Uterus (tissue), 4 donors: ENCODE results near the gene NEB. TPM values are rescaled to one million over a fixed set of nuclear protein-coding genes. Genes with fewer than 3 reads are reported as not detected.
"Not testable (repeated sequence)": the region's sequence is repeated elsewhere in the genome, so short reads cannot be mapped to it uniquely, and the experiment has no call there.

Source experiments
- DNase-seq, 2 donors: peaks; one replicate each; pipeline ENCODE4 v3.0.0-alpha.2; 2019 to 2020
- H3K27ac ChIP-seq, 2 donors: fragments of 200-600 bp; sonication (generic); 1 replicate in 1 of 2; 2 replicates in 1 of 2; pipeline ENCODE4 v1.5.1; 2016 to 2018
- H3K27me3 ChIP-seq, 2 donors: fragments of 200-600 bp; sonication (generic); one replicate each; pipeline ENCODE4 v1.5.1; 2018 to 2019; ENCODE audit warnings: control low read depth in 1 of 2
- H3K36me3 ChIP-seq, 2 donors: fragments of 200-600 bp; sonication (generic); one replicate each; pipeline ENCODE4 v1.5.1; 2019; ENCODE audit warnings: control low read depth in 1 of 2
- H3K4me1 ChIP-seq, 2 donors: fragments of 200-600 bp; sonication (generic); one replicate each; pipeline ENCODE4 v1.5.1; 2018 to 2019; ENCODE audit warnings: control low read depth in 1 of 2
- H3K4me3 ChIP-seq, 2 donors: fragments of 200-600 bp; sonication (generic); 1 replicate in 1 of 2; 2 replicates in 1 of 2; pipeline ENCODE4 v1.5.1; 2018 to 2019; ENCODE audit warnings: mild to moderate bottlenecking in 1 of 2
- H3K9me3 ChIP-seq, 2 donors: fragments of 200-600 bp; sonication (generic); one replicate each; pipeline ENCODE4 v1.5.1; 2019; ENCODE audit warnings: control low read depth in 1 of 2
- POLR2A ChIP-seq, 2 donors: fragments of 450-650 bp; IDR thresholded peaks; one replicate each; pipeline ENCODE4 v1.6.1; 2016; ENCODE audit warnings: antibody characterized with exemption in 2 of 2, mild to moderate bottlenecking in 1 of 2, moderate library complexity in 1 of 2
- intact Hi-C: fragments of 100-400 bp; cut with DNase I; formaldehyde crosslinking; loops from one replicate; pipeline ENCODE4 v1.15.1; 2023; ENCODE audit warnings: low total_unique reads
- total RNA-seq, 4 donors: library from RNA; depleted of rRNA in 3 of 4; stranded (reverse); fragments of >200 nt in 3 of 4; gene quantifications; one replicate each; pipeline versions ENCODE4 v1.1.0 to v1.2.4, GENCODE V29; 2014 to 2023
- TF ChIP-seq, protein P1 (sequence below), 4 experiments: fragments of 200-600 bp in 2 of 4; fragments of 450-650 bp in 2 of 4; sonication (generic) in 2 of 4; IDR thresholded peaks; one replicate each; pipeline ENCODE4 v1.5.1; 2016 to 2019; ENCODE audit warnings: antibody characterized with exemption in 4 of 4, mild to moderate bottlenecking in 2 of 4, moderate library complexity in 1 of 4
- donor health status: DM: yes; HTN: yes; CAD: no.

Gene NEB
- total RNA-seq, 4 donors from 2014 or later: under 0.01 to 2.2 (median 0.84) TPM

DNA sequence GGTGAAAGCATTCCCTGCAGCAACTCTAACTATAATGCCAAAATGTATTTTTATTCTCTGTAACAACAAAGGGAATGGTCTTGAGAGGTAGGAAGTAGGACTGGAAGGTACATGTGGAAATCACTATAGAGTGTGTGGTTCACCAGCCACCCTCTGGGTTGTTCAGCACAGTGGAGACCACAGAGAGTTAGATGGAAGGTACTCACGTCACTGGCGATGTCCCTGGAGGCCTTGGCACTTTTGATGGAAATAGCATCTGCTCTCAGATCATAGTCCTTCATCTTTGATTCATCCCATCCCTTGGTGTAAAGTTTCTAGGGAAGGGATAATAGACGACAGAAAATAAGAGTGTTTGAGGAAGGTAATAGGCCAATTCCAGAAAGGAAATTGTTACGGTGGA lies 124.0 kb downstream of the NEB start:
- H3K27me3 ChIP-seq: no peaks in the 10 kb centered on the region
- no peaks in the 10 kb centered on the region for H3K9me3 ChIP-seq
- no peak overlapping the region for H3K27ac ChIP-seq
- H3K36me3 ChIP-seq: no peaks in the 10 kb centered on the region
- intact Hi-C loops: no loop called here
- no peak overlapping the region for H3K4me3 ChIP-seq
- no peak for TF ChIP-seq POLR2A (IDR thresholded peaks at IDR 0.05)
- TF ChIP-seq, protein P1, sequence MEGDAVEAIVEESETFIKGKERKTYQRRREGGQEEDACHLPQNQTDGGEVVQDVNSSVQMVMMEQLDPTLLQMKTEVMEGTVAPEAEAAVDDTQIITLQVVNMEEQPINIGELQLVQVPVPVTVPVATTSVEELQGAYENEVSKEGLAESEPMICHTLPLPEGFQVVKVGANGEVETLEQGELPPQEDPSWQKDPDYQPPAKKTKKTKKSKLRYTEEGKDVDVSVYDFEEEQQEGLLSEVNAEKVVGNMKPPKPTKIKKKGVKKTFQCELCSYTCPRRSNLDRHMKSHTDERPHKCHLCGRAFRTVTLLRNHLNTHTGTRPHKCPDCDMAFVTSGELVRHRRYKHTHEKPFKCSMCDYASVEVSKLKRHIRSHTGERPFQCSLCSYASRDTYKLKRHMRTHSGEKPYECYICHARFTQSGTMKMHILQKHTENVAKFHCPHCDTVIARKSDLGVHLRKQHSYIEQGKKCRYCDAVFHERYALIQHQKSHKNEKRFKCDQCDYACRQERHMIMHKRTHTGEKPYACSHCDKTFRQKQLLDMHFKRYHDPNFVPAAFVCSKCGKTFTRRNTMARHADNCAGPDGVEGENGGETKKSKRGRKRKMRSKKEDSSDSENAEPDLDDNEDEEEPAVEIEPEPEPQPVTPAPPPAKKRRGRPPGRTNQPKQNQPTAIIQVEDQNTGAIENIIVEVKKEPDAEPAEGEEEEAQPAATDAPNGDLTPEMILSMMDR (IDR thresholded peaks at IDR 0.05): no peak
- H3K4me1 ChIP-seq: no peaks in the 10 kb centered on the region
- DNase-seq: no peak

DNA sequence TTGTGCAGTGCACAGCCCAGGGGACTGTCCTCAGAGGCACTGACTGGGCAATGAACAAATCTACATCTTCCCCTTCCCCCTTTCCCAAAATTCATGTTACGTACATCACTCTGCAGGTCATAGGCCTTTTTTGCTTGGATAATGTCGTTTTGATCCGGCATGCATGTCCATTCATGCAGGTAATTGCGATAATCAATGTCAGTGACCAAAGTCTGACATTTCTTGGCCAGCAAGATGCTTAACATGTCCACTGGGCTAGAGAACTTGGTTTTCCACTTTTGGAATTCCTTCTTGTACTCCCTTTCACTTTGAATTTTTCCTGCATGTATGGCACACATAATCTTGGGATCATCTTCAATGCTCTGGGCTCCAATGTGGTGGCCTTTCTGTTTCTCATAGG lies 124.6 kb downstream of the NEB start:
- intact Hi-C loops: no loop called here
- TF ChIP-seq, protein P1 (IDR thresholded peaks at IDR 0.05): no peak
- no peak for TF ChIP-seq POLR2A (IDR thresholded peaks at IDR 0.05)
- H3K36me3 ChIP-seq: no peaks in the 10 kb centered on the region
- no peaks in the 10 kb centered on the region for H3K27me3 ChIP-seq
- no peaks in the 10 kb centered on the region for H3K9me3 ChIP-seq
- H3K27ac ChIP-seq: no peak overlapping the region
- H3K4me1 ChIP-seq: no peaks in the 10 kb centered on the region
- no peak for DNase-seq
- H3K4me3 ChIP-seq: no peak overlapping the region

DNA sequence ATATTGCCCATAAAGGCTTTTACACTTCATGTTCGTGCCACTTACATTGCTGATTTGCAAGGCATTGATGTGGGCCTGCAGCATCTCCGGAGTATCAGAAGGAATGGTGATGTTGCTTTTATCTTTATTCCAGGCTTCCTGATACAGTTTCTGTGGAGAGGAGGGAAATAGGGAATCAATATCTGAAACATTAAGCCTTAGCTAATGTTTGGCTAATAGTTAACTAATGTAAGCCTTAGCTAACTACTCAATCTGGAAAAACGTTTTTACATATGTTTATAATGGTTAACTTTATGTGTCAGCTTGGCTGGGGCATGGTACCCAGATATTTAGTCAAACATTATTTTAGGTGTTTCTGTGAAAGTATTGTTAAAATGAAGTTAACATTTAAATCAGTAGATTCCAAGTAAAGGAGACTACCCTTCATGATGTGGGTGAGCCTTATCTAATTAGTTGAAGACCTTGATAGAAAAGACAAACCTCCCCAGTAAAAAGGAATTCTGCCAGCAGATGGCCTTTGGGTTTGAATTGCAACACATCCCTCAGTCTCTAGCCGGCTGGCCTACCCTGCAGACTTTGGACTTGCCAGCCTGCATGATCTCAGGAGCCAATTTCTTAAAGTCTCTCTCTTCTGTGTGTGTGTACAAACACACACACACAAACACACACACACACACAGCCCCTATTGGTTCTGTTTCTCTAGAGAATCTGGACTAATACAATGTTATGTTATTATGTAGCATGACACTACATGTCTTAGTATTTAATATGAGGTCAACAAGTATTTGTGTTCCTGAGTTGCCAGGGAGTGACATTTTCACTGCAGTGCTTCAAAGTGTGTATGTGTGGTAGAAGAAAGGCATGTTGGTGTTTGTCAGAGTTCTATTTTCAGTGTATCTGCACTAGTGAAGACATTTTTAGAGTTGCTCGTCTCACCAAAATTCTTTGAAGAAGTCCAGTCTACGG lies 126.5 kb downstream of the NEB start:
- intact Hi-C loops: not testable (repeated sequence)

DNA sequence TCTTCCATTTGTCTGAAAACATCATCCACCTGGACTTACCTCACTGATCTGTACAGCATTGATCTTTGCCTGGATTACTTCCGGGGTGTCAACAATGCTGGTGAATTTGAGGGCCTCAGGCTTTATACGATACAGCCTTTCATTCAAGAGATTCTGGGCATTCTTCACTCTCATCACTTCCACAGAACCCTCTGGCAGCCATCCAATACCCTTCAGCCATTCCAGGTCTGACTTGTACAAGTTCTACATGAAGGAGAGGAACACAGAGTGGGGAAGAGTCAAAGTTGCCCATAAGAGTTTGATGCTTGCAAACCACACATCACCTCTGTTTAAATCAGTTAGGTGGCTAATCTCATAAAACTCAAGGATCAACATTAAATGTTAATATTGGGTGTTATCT lies 130.7 kb downstream of the NEB start:
- peak in 1 of 2 donors; percentile 35 for DNase-seq
- H3K4me3 ChIP-seq, H3K27ac ChIP-seq, intact Hi-C loops, H3K4me1 ChIP-seq, H3K36me3 ChIP-seq, H3K27me3 ChIP-seq, H3K9me3 ChIP-seq: not testable (repeated sequence)

More for the DNA sequence above, 126.5 kb downstream of the NEB start:
- not testable (repeated sequence) for H3K9me3 ChIP-seq, H3K36me3 ChIP-seq, H3K4me1 ChIP-seq, H3K27me3 ChIP-seq, H3K4me3 ChIP-seq, DNase-seq, H3K27ac ChIP-seq

DNA sequence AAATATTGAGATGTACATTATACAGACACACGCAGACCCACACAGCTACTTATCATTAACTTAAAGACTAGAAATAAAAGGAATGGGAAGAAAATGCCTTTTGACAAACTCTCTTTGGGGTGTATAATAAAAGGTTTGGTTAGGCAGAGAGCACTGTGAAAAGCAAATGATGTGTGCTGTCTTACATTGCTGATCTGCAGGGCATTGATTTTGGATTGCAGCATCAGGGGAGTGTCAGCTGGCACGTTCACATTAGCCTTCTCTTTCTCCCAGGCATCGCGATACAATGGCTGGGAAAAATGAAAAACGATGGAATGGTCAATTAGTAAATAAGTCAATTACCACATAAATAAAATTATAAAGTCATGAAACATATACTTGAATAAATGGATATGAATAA lies 131.9 kb downstream of the NEB start:
- H3K4me3 ChIP-seq, H3K36me3 ChIP-seq, intact Hi-C loops, H3K4me1 ChIP-seq, H3K9me3 ChIP-seq, H3K27ac ChIP-seq, H3K27me3 ChIP-seq, DNase-seq: not testable (repeated sequence)

DNA sequence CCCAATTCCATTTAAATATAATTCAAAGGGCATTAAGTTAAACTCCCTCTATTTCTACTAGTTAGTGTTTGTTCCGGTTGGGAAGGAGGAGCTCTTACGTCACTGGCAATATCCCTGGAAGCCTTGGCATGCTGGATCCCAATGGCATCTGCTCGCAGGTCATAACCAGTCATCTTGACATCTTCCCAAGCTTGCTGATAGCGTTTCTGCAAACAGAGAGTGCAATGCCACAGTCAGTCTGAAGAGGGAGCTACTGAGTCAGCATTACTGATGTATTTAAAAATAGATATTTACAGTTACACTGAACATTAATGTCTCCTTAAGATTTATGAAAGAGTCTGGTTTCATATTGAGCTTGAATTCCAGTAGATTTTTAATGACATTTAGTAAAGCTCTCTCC lies 132.5 kb downstream of the NEB start:
- H3K4me1 ChIP-seq, H3K4me3 ChIP-seq, H3K27me3 ChIP-seq, H3K36me3 ChIP-seq, H3K27ac ChIP-seq, intact Hi-C loops, H3K9me3 ChIP-seq, DNase-seq: not testable (repeated sequence)

DNA sequence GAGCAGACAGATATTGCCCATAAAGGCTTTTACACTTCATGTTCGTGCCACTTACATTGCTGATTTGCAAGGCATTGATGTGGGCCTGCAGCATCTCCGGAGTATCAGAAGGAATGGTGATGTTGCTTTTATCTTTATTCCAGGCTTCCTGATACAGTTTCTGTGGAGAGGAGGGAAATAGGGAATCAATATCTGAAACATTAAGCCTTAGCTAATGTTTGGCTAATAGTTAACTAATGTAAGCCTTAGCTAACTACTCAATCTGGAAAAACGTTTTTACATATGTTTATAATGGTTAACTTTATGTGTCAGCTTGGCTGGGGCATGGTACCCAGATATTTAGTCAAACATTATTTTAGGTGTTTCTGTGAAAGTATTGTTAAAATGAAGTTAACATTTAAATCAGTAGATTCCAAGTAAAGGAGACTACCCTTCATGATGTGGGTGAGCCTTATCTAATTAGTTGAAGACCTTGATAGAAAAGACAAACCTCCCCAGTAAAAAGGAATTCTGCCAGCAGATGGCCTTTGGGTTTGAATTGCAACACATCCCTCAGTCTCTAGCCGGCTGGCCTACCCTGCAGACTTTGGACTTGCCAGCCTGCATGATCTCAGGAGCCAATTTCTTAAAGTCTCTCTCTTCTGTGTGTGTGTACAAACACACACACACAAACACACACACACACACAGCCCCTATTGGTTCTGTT lies 137.2 kb downstream of the NEB start:
- H3K27ac ChIP-seq, H3K4me3 ChIP-seq, H3K4me1 ChIP-seq, DNase-seq, intact Hi-C loops, H3K9me3 ChIP-seq, H3K27me3 ChIP-seq, H3K36me3 ChIP-seq: not testable (repeated sequence)

DNA sequence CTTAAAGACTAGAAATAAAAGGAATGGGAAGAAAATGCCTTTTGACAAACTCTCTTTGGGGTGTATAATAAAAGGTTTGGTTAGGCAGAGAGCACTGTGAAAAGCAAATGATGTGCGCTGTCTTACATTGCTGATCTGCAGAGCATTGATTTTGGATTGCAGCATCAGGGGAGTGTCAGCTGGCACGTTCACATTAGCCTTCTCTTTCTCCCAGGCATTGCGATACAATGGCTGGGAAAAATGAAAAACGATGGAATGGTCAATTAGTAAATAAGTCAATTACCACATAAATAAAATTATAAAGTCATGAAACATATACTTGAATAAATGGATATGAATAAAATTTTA lies 142.4 kb downstream of the NEB start:
- H3K27me3 ChIP-seq, H3K9me3 ChIP-seq, H3K4me3 ChIP-seq, H3K27ac ChIP-seq, intact Hi-C loops, DNase-seq, H3K36me3 ChIP-seq, H3K4me1 ChIP-seq: not testable (repeated sequence)

DNA sequence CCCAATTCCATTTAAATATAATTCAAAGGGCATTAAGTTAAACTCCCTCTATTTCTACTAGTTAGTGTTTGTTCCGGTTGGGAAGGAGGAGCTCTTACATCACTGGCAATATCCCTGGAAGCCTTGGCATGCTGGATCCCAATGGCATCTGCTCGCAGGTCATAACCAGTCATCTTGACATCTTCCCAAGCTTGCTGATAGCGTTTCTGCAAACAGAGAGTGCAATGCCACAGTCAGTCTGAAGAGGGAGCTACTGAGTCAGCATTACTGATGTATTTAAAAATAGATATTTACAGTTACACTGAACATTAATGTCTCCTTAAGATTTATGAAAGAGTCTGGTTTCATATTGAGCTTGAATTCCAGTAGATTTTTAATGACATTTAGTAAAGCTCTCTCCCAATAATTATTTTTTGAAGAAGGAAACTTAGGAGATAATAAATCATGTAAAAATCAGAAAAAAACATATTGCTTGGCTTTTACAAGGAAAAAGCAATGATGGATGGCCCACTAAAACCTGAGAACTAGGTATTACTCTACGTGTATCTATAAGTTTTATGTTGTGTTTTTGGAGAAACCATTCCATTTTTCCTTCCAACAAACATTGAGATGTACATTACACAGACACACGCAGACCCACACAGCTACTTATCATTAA lies 142.9 kb downstream of the NEB start:
- H3K4me1 ChIP-seq, H3K9me3 ChIP-seq, DNase-seq, H3K36me3 ChIP-seq, H3K27me3 ChIP-seq, H3K4me3 ChIP-seq, H3K27ac ChIP-seq, intact Hi-C loops: not testable (repeated sequence)

DNA sequence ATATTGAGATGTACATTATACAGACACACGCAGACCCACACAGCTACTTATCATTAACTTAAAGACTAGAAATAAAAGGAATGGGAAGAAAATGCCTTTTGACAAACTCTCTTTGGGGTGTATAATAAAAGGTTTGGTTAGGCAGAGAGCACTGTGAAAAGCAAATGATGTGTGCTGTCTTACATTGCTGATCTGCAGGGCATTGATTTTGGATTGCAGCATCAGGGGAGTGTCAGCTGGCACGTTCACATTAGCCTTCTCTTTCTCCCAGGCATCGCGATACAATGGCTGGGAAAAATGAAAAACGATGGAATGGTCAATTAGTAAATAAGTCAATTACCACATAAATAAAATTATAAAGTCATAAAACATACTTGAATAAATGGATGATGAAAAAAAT lies 153.0 kb downstream of the NEB start:
- H3K9me3 ChIP-seq, H3K4me3 ChIP-seq, intact Hi-C loops: not testable (repeated sequence)

DNA sequence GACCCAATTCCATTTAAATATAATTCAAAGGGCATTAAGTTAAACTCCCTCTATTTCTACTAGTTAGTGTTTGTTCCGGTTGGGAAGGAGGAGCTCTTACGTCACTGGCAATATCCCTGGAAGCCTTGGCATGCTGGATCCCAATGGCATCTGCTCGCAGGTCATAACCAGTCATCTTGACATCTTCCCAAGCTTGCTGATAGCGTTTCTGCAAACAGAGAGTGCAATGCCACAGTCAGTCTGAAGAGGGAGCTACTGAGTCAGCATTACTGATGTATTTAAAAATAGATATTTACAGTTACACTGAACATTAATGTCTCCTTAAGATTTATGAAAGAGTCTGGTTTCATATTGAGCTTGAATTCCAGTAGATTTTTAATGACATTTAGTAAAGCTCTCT lies 153.6 kb downstream of the NEB start:
- H3K27ac ChIP-seq, DNase-seq, H3K27me3 ChIP-seq, H3K4me3 ChIP-seq, intact Hi-C loops, H3K36me3 ChIP-seq, H3K9me3 ChIP-seq, H3K4me1 ChIP-seq: not testable (repeated sequence)

More for the DNA sequence above, 153.0 kb downstream of the NEB start:
- not testable (repeated sequence) for H3K27ac ChIP-seq, H3K4me1 ChIP-seq, H3K27me3 ChIP-seq, DNase-seq, H3K36me3 ChIP-seq
